Hypothalamus (tissue), 51 donors: ENCODE data around the gene PLCB4.

ENCODE experiments used
- DNase-seq, 51 donors: peaks; one replicate each; lab custom pipeline; 2025; lab: John Stamatoyannopoulos, UW

PLCB4 gene

GRCh38 chr20:9301129-9302090 lies 232.5 kb downstream of the PLCB4 start:
- peak in 7 of 51 donors; percentile 3 to 39 (median 12) for DNase-seq

GRCh38 chr20:9302091-9302462 lies 233.2 kb downstream of the PLCB4 start:
- no peak for DNase-seq

- no peak for DNase-seq
Measured at GRCh38 chr20:9306521-9306920, 237.6 kb downstream of the PLCB4 start.

- DNase-seq, result no peak
Measured at GRCh38 chr20:9308056-9308455, 239.2 kb downstream of the PLCB4 start.

GRCh38 chr20:9311132-9311531 lies 242.2 kb downstream of the PLCB4 start:
- no peak for DNase-seq

GRCh38 chr20:9319687-9320384 lies 250.9 kb downstream of the PLCB4 start:
- DNase-seq, result no peak

- DNase-seq, result no peak
Measured at GRCh38 chr20:9321007-9321406, 252.1 kb downstream of the PLCB4 start.

- DNase-seq, result no peak
Measured at GRCh38 chr20:9322661-9323060, 253.8 kb downstream of the PLCB4 start.

GRCh38 chr20:9323622-9324021 lies 254.7 kb downstream of the PLCB4 start:
- no peak for DNase-seq

- DNase-seq, result no peak
Measured at GRCh38 chr20:9329355-9330101, 260.6 kb downstream of the PLCB4 start.

GRCh38 chr20:9330151-9330550 lies 261.3 kb downstream of the PLCB4 start:
- no peak for DNase-seq

GRCh38 chr20:9331707-9332435 lies 263.0 kb downstream of the PLCB4 start:
- no peak for DNase-seq

GRCh38 chr20:9332791-9333479 lies 264.0 kb downstream of the PLCB4 start:
- DNase-seq, result no peak

GRCh38 chr20:9334866-9335265 lies 266.0 kb downstream of the PLCB4 start:
- DNase-seq, result no peak

- DNase-seq, result no peak
Measured at GRCh38 chr20:9338101-9338500, 269.2 kb downstream of the PLCB4 start.

GRCh38 chr20:9339708-9340107 lies 270.8 kb downstream of the PLCB4 start:
- no peak for DNase-seq

- no peak for DNase-seq
Measured at GRCh38 chr20:9342651-9343050, 273.8 kb downstream of the PLCB4 start.

- no peak for DNase-seq
Measured at GRCh38 chr20:9344083-9344920, 275.4 kb downstream of the PLCB4 start.

GRCh38 chr20:9348316-9348715 lies 279.4 kb downstream of the PLCB4 start:
- no peak for DNase-seq
